Kidney capillary endothelial cell (primary cell): ENCODE results near the gene PCDHGA8.

Experiments
- DNase-seq: peaks from one replicate; pipeline ENCODE4 v3.0.0-alpha.2; 2018; ENCODE audit warnings: low spot score

Gene PCDHGA8

DNA sequence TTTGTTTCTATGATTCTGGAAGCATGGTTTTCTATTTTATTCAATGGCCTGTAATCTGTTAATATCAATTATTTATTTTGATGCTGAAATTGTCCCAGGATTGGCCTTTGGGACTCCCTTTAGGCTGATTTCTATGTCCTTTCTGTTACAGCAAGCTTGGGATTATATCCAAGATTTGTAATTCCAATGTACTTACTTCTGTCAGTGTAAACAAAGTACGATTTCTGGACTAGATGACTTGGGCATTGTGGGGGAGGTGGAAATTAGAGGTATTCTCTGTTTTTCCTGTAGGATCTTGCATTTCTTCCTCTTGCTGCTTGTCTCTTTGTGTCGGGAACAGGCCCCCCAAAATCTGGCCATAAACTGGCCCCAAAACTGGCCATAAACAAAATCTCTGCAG lies 41.6 kb downstream of the PCDHGA8 start:
- no peak for DNase-seq

DNA sequence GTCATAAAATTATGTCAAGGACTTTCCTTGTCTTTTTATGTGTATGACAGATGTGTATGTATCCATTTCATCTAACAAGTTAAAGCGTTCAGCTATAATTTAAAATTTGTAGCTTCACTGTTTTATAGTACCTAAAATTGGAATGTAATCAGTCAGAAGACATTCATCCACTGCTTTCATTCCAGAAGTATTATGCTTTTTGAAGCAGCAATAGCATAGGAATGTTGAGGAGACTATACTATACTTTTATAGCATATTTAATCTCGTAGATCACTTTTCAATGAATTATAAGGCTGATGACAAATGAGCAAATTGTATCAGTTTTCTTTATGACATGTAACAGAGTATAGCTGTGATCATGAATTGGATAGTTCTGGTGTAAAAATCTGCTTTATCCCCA lies 44.8 kb downstream of the PCDHGA8 start:
- no peak for DNase-seq

DNA sequence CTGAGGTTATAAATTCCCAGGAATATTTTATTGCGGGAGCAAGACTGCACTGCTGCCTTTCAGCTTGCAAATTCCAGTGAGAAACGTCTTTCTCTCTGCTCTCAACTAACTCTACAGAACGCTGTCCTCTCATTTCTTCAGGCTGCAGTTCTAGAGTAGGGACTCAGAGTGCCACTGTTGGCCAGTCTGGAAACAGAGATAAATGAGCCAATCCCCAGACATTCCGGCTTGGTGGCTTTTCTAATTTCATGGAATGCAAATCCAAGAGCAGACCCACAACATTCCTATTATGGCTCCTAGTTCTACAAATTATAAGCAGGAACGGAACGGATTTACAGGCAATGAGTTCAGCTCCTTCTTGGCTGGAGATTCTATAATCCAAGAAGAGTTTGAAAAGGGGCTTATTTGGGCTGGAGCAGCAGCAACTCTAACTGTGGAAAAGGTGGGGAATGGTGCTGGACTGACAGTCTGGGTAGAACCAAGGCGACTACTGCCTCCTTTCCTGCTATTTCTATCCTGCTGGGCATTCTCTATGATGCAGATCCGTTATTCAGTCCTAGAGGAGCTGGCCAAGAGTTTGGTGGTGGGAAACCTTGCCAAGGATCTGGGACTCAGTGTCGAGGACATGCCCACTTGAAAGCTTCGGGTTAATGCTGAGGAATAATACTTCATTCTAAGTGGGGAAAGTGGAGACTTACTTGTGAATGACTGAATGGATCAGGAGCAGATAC lies 47.1 kb downstream of the PCDHGA8 start:
- DNase-seq: no peak

DNA sequence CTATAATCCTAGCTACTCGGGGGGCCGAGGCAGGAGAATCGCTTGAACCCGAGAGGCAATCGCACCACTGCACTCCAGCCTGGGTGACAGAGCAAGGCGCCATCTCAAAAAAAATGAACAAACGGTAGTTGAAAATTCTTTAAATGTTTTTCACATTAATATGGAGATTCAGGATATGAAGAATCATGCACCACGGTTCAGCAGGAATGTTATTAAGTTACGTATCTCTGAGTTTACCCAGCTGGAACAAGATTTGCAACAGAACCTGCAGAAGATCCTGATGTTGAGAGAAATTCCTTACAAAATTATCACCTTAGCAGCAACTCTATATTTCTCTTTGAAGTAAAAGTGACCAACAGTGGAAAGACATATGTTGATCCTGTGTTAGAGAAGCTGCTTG lies 47.9 kb downstream of the PCDHGA8 start:
- DNase-seq: no peak

DNA sequence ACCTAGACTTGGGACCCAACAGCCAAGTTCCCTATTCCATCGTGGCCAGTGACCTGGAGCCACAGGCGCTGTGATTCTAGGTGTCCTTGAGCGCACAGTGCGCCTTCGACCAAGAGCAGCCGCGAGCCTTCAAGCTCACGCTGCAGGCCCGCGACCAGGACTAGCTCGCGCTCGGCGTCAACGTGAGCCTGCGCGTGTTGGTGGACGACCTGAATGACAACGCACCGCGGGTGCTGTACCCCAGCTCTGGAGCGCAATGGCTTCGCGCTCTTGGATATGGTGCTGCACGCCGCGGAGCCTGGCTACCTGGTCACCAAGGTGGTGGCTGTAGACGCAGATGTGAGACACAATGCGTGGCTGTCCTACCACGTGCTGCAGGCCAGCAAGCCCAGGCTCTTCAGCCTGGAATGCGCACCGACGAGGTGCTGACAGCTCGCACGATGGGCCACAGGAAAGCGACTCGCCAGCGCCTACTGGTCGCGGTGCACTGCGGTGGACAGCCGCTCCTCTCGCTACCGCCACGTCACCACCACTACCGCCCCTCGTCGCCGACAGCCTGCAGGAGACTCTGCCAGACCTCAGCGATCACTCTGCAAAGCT lies 49.2 kb downstream of the PCDHGA8 start:
- no peak for DNase-seq
